GM23338 (cell line): ENCODE measurements around the gene U2AF1L4.

Experiments
- CREB1 ChIP-seq: fragments of 250-450 bp; sonication (Bioruptor Pico); IDR thresholded peaks from 2 replicates; pipeline ENCODE4 v1.5.0; 2020; ENCODE audit warnings: low read depth, mild to moderate bottlenecking, moderate library complexity
- CTCF ChIP-seq, 2 experiments: fragments of 200-600 bp in 1 of 2; sonication (generic) in 1 of 2; conservative IDR thresholded peaks; 2 replicates each; pipeline versions ENCODE4 v1.5.1 to v1.6.1; 2016 to 2017; ENCODE audit warnings: antibody characterized with exemption in 2 of 2, low read depth in 2 of 2, mild to moderate bottlenecking in 2 of 2, moderate library complexity in 1 of 2
- POLR2AphosphoS5 ChIP-seq: IDR thresholded peaks from 2 replicates; pipeline ENCODE4 v1.6.1; 2016; ENCODE audit warnings: antibody characterized with exemption, low read depth

- no peak for TF ChIP-seq CTCF (conservative IDR thresholded peaks at IDR 0.05; ENCODE audit: low read depth in 2 of 2)
- TF ChIP-seq POLR2AphosphoS5: no peak
- TF ChIP-seq CREB1 (CRISPR knock-in tag): no peak
Observed at GRCh38 chr19:35723671-35724070, 21.5 kb downstream of the U2AF1L4 start.
